ENCODE data around the gene CNN2. TPM values are rescaled to one million over a fixed set of nuclear protein-coding genes. Genes with fewer than 3 reads are reported as not detected.

The CNN2 gene
- total and polyA plus RNA-seq, 3 donors from 2014 or later = 19.1 to 36.4 (median 28.0) TPM

DNA sequence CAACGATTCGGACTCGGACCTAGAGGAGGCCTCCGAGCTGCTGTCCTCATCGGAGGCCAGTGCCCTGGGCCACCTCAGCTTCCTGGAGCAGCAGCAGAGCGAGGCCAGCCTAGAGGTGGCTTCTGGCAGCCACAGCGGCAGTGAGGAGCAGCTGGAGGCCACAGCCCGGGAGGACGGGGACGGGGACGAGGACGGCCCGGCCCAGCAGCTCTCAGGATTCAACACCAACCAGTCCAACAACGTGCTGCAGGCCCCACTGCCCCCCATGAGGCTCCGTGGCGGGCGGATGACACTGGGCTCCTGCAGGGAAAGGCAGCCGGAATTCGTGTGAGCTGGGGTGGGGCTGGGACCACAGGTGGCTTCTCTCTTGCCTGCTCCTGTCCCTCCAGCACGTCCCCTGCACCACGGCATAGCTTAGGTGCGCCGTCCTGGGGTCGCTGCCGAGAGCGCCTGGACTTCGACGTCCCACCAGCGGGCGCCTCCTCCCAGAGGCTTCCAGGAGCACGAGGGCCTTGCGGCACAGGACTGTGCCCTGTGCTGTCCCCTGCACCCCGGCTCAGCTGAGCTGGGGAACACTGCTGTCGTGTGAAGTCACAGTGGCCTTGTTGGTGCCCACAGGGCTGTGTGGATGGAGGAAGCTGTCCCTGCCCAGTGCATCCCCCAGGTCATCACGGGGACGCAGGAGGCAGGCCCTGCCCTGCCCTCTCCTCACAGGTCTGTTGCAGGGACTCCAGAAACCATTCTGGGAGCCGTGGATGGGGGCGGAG is 59.5 kb downstream of the CNN2 start:
- WGBS, 2 donors = 73 to 84% methylated on average over 8 to 37 of the region's 38 CpGs
- TF ChIP-seq, protein P1, sequence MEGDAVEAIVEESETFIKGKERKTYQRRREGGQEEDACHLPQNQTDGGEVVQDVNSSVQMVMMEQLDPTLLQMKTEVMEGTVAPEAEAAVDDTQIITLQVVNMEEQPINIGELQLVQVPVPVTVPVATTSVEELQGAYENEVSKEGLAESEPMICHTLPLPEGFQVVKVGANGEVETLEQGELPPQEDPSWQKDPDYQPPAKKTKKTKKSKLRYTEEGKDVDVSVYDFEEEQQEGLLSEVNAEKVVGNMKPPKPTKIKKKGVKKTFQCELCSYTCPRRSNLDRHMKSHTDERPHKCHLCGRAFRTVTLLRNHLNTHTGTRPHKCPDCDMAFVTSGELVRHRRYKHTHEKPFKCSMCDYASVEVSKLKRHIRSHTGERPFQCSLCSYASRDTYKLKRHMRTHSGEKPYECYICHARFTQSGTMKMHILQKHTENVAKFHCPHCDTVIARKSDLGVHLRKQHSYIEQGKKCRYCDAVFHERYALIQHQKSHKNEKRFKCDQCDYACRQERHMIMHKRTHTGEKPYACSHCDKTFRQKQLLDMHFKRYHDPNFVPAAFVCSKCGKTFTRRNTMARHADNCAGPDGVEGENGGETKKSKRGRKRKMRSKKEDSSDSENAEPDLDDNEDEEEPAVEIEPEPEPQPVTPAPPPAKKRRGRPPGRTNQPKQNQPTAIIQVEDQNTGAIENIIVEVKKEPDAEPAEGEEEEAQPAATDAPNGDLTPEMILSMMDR (IDR thresholded peaks at IDR 0.05) = no peak
- no peak for TF ChIP-seq POLR2A (IDR thresholded peaks at IDR 0.05)
- H3K4me1 ChIP-seq = no peaks in the 10 kb centered on the region
- no peaks in the 10 kb centered on the region for H3K9me3 ChIP-seq
- no peak overlapping the region for H3K4me3 ChIP-seq
- no peak for DNase-seq
- no peaks in the 10 kb centered on the region for H3K36me3 ChIP-seq (ENCODE audit: low read depth, missing control alignments)
- no peaks in the 10 kb centered on the region for H3K27me3 ChIP-seq
- H3K27ac ChIP-seq = no peak overlapping the region
- intact Hi-C loops (cut with DNase I; ENCODE audit: low total_unique reads) = no loop called here

GRCh38 chr19:1086613-1087012 is 60.2 kb downstream of the CNN2 start:
- WGBS, 2 donors = 73 to 80% methylated on average over 21 of the region's 21 CpGs
- Histone ChIP-seq H3K27me3 (no peaks in the 10 kb centered on the region), H3K4me3 (no peak overlapping the region), H3K36me3 (ENCODE audit: low read depth, missing control alignments) (no peaks in the 10 kb centered on the region), H3K27ac (no peak overlapping the region), H3K4me1 (no peaks in the 10 kb centered on the region), H3K9me3 (no peaks in the 10 kb centered on the region)
- no peak for TF ChIP-seq POLR2A (IDR thresholded peaks at IDR 0.05)
- TF ChIP-seq, protein P1 (IDR thresholded peaks at IDR 0.05) = no peak
- intact Hi-C loops (cut with DNase I; ENCODE audit: low total_unique reads) = no loop called here
- no peak for DNase-seq

DNA sequence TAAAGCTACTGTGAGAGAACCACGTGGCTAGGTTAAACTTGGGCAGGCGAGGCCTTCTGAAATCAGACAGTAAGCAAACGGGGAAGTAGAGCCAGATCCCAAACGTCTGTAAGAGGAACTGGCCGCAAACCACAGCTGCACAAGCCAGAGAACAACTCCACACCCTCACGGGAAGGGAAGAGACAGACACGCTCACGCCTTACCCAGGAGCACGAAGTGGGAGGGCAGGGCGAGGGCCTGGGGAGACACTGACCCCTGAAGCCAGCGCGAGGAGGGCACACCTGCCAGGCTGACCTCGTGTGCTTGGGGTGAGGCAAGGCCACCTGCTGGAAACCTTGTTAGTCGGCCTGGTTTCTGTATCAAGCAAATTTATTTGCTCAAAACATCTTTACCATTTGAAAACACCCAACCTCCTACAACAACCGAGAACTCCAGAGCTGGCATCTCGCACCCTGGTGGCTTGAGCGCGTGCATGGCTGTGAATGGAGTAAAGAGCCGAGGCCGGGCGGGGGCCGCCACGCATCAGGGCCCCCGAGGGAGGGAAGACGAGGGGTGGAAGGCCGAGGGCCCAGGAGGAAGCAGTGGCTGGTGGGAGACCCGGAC is 61.5 kb downstream of the CNN2 start:
- Histone ChIP-seq H3K36me3 (ENCODE audit: low read depth, missing control alignments) (no peaks in the 10 kb centered on the region), H3K4me1 (no peaks in the 10 kb centered on the region), H3K9me3 (no peaks in the 10 kb centered on the region), H3K27me3 (no peaks in the 10 kb centered on the region), H3K27ac (peak overlapping the region in 1 of 2 donors; percentile 45), H3K4me3 (no peak overlapping the region)
- intact Hi-C loops (cut with DNase I; ENCODE audit: low total_unique reads) = no loop called here
- 75 to 80% methylated on average over 23 to 27 of the region's 27 CpGs for WGBS, 2 donors
- TF ChIP-seq, protein P1 (IDR thresholded peaks at IDR 0.05) = no peak
- no peak for TF ChIP-seq POLR2A (IDR thresholded peaks at IDR 0.05)
- peak; percentile 70 for DNase-seq

DNA sequence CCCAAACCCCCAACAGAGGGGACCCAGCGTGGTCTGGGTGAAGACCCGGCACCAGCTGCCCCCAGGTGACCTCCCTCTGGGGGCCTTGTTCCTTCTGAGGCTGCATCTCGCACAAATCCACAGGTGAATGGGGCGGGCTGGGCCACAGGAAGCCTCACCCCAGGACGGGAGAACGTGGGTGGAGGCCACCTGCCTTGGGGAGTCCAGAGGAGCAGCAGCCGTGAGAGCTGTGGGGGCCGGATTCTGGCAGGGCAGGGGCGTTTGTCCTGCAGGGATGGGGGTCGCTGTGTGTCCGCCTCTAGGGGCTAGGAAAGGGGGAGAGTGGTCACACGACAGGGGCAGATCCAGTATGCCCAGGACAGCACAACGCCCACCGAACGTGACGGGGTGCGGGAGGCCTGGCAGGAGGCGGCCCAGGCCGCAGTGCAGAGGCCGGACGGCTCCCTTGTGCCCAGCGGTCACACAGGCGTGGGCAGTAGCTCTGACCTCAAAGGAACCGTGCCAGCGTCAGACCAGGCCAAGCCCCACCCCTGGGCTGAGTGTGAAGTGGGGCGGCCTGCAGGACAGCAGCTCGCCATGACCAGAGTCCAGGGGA is 62.1 kb downstream of the CNN2 start:
- Histone ChIP-seq H3K27ac (peak overlapping the region in 1 of 2 donors; percentile 45), H3K9me3 (no peaks in the 10 kb centered on the region), H3K4me1 (no peaks in the 10 kb centered on the region), H3K36me3 (ENCODE audit: low read depth, missing control alignments) (no peaks in the 10 kb centered on the region), H3K4me3 (no peak overlapping the region), H3K27me3 (no peaks in the 10 kb centered on the region)
- 87 to 93% methylated on average over 11 to 27 of the region's 27 CpGs for WGBS, 2 donors
- intact Hi-C loops (cut with DNase I; ENCODE audit: low total_unique reads) = no loop called here
- no peak for TF ChIP-seq POLR2A (IDR thresholded peaks at IDR 0.05)
- TF ChIP-seq, protein P1 (IDR thresholded peaks at IDR 0.05) = no peak
- DNase-seq = no peak

Small RNA genes within 50 kb of the gene (small RNA-seq; reads per million reads assigned to genes)
- gene RNU6-2 = 0 to 0.28 reads per million in 2 donors

Other genes starting within 250 kb of the CNN2 start
- gene PTBP1, start 229.2 kb upstream of the CNN2 start, total RNA-seq = 100 to 1,000 TPM; 168 to 196 TPM
- 116 TPM for gene PTBP1, start 229.2 kb upstream of the CNN2 start, polyA plus RNA-seq (ENCODE audit: insufficient read depth, low read depth, low replicate concordance)
- 10 to 100 TPM; 16.9 to 20.1 TPM for gene PLPPR3, start 204.7 kb upstream of the CNN2 start, total RNA-seq
- 2.7 TPM for gene PLPPR3, start 204.7 kb upstream of the CNN2 start, polyA plus RNA-seq (ENCODE audit: insufficient read depth, low read depth, low replicate concordance)
- 1 to 10 TPM; 5.4 to 5.8 TPM for gene AZU1, start 198.8 kb upstream of the CNN2 start, total RNA-seq
- 1.4 TPM for gene AZU1, start 198.8 kb upstream of the CNN2 start, polyA plus RNA-seq (ENCODE audit: insufficient read depth, low read depth, low replicate concordance)
- gene PRTN3, start 185.6 kb upstream of the CNN2 start, total RNA-seq = 1 to 10 TPM; 1.0 to 1.8 TPM
- gene PRTN3, start 185.6 kb upstream of the CNN2 start, polyA plus RNA-seq (ENCODE audit: insufficient read depth, low read depth, low replicate concordance) = not detected
- gene ELANE, start 174.3 kb upstream of the CNN2 start, total RNA-seq = under 1 TPM in 1 of 2 donors, not detected in 1; 0.74 TPM
- gene ELANE, start 174.3 kb upstream of the CNN2 start, polyA plus RNA-seq (ENCODE audit: insufficient read depth, low read depth, low replicate concordance) = 0.50 TPM
- gene CFD, start 166.9 kb upstream of the CNN2 start, total RNA-seq = 100 to 1,000 TPM in 1 of 2 donors, 10 to 100 TPM in 1; 83.1 to 185 TPM
- 84.3 TPM for gene CFD, start 166.9 kb upstream of the CNN2 start, polyA plus RNA-seq (ENCODE audit: insufficient read depth, low read depth, low replicate concordance)
- gene MED16, start 133.4 kb upstream of the CNN2 start, total RNA-seq = 100 to 1,000 TPM in 1 of 2 donors, 10 to 100 TPM in 1; 94.7 to 124 TPM
- 50.7 TPM for gene MED16, start 133.4 kb upstream of the CNN2 start, polyA plus RNA-seq (ENCODE audit: insufficient read depth, low read depth, low replicate concordance)
- gene RNU6-9, start 133.1 kb upstream of the CNN2 start, total RNA-seq = not detected
- gene RNU6-9, start 133.1 kb upstream of the CNN2 start, polyA plus RNA-seq (ENCODE audit: insufficient read depth, low read depth, low replicate concordance) = not detected
- 10 to 100 TPM; 24.6 to 30.1 TPM for gene R3HDM4, start 113.4 kb upstream of the CNN2 start, total RNA-seq
- gene R3HDM4, start 113.4 kb upstream of the CNN2 start, polyA plus RNA-seq (ENCODE audit: insufficient read depth, low read depth, low replicate concordance) = 19.2 TPM
- not detected for gene KISS1R, start 109.3 kb upstream of the CNN2 start, total RNA-seq
- gene KISS1R, start 109.3 kb upstream of the CNN2 start, polyA plus RNA-seq (ENCODE audit: insufficient read depth, low read depth, low replicate concordance) = not detected
- 10 to 100 TPM; 15.3 to 26.5 TPM for gene ARID3A, start 100.6 kb upstream of the CNN2 start, total RNA-seq
- 38.2 TPM for gene ARID3A, start 100.6 kb upstream of the CNN2 start, polyA plus RNA-seq (ENCODE audit: insufficient read depth, low read depth, low replicate concordance)
- 100 to 1,000 TPM in 1 of 2 donors, 10 to 100 TPM in 1; 70.9 to 108 TPM for gene WDR18, start 42.3 kb upstream of the CNN2 start, total RNA-seq
- gene WDR18, start 42.3 kb upstream of the CNN2 start, polyA plus RNA-seq (ENCODE audit: insufficient read depth, low read depth, low replicate concordance) = 38.7 TPM
- 1 to 10 TPM; 1.3 to 2.4 TPM for gene GRIN3B, start 26.2 kb upstream of the CNN2 start, total RNA-seq
- gene GRIN3B, start 26.2 kb upstream of the CNN2 start, polyA plus RNA-seq (ENCODE audit: insufficient read depth, low read depth, low replicate concordance) = 1.1 TPM
- gene TMEM259, start 5.5 kb upstream of the CNN2 start, total RNA-seq = 100 to 1,000 TPM; 339 to 405 TPM
- 164 TPM for gene TMEM259, start 5.5 kb upstream of the CNN2 start, polyA plus RNA-seq (ENCODE audit: insufficient read depth, low read depth, low replicate concordance)
- gene RNU6-2, start 5.1 kb upstream of the CNN2 start, total RNA-seq = not detected
- not detected for gene RNU6-2, start 5.1 kb upstream of the CNN2 start, polyA plus RNA-seq (ENCODE audit: insufficient read depth, low read depth, low replicate concordance)
- 10 to 100 TPM; 12.1 to 14.6 TPM for gene ABCA7, start 13.5 kb downstream of the CNN2 start, total RNA-seq
- 7.3 TPM for gene ABCA7, start 13.5 kb downstream of the CNN2 start, polyA plus RNA-seq (ENCODE audit: insufficient read depth, low read depth, low replicate concordance)
- gene ARHGAP45, start 40.6 kb downstream of the CNN2 start, total RNA-seq = 10 to 100 TPM; 20.7 to 31.7 TPM
- gene ARHGAP45, start 40.6 kb downstream of the CNN2 start, polyA plus RNA-seq (ENCODE audit: insufficient read depth, low read depth, low replicate concordance) = 14.1 TPM
- 100 to 1,000 TPM in 1 of 2 donors, 10 to 100 TPM in 1; 96.5 to 143 TPM for gene POLR2E, start 68.8 kb downstream of the CNN2 start, total RNA-seq
- 246 TPM for gene POLR2E, start 68.8 kb downstream of the CNN2 start, polyA plus RNA-seq (ENCODE audit: insufficient read depth, low read depth, low replicate concordance)
- gene GPX4, start 77.4 kb downstream of the CNN2 start, total RNA-seq = 1,000 to 10,000 TPM; 1,153 to 1,773 TPM
- gene GPX4, start 77.4 kb downstream of the CNN2 start, polyA plus RNA-seq (ENCODE audit: insufficient read depth, low read depth, low replicate concordance) = 1,893 TPM
- gene SBNO2, start 147.7 kb downstream of the CNN2 start, total RNA-seq = 10 to 100 TPM; 58.9 to 65.0 TPM
- gene SBNO2, start 147.7 kb downstream of the CNN2 start, polyA plus RNA-seq (ENCODE audit: insufficient read depth, low read depth, low replicate concordance) = 34.3 TPM
- gene STK11, start 179.2 kb downstream of the CNN2 start, total RNA-seq = 100 to 1,000 TPM; 194 to 209 TPM
- 197 TPM for gene STK11, start 179.2 kb downstream of the CNN2 start, polyA plus RNA-seq (ENCODE audit: insufficient read depth, low read depth, low replicate concordance)
- 1 to 10 TPM; 5.2 to 6.6 TPM for gene CBARP, start 211.4 kb downstream of the CNN2 start, total RNA-seq
- 1.5 TPM for gene CBARP, start 211.4 kb downstream of the CNN2 start, polyA plus RNA-seq (ENCODE audit: insufficient read depth, low read depth, low replicate concordance)
- gene ATP5F1D, start 215.1 kb downstream of the CNN2 start, total RNA-seq = 100 to 1,000 TPM; 104 to 166 TPM
- 94.5 TPM for gene ATP5F1D, start 215.1 kb downstream of the CNN2 start, polyA plus RNA-seq (ENCODE audit: insufficient read depth, low read depth, low replicate concordance)
- gene MIDN, start 222.0 kb downstream of the CNN2 start, total RNA-seq = 10 to 100 TPM; 38.2 to 42.4 TPM
- gene MIDN, start 222.0 kb downstream of the CNN2 start, polyA plus RNA-seq (ENCODE audit: insufficient read depth, low read depth, low replicate concordance) = 30.3 TPM
- gene CIRBP, start 242.7 kb downstream of the CNN2 start, total RNA-seq = 100 to 1,000 TPM; 621 to 661 TPM
- 483 TPM for gene CIRBP, start 242.7 kb downstream of the CNN2 start, polyA plus RNA-seq (ENCODE audit: insufficient read depth, low read depth, low replicate concordance)
- 100 to 1,000 TPM; 111 to 128 TPM for gene FAM174C, start 248.9 kb downstream of the CNN2 start, total RNA-seq
- gene FAM174C, start 248.9 kb downstream of the CNN2 start, polyA plus RNA-seq (ENCODE audit: insufficient read depth, low read depth, low replicate concordance) = 51.6 TPM